Neuronal stem cell (in vitro differentiated cells): ENCODE data around the gene HELZ.

Experiments
- DNase-seq: peaks from one replicate; pipeline ENCODE4 v3.0.0-alpha.2; 2013; ENCODE audit warnings: low spot score
- H2AFZ ChIP-seq: one replicate; pipeline ENCODE4 v1.6.1; 2013; ENCODE audit warnings: mild to moderate bottlenecking, low read length, inconsistent platforms
- H2AK5ac ChIP-seq: 2 replicates; pipeline ENCODE4 v1.6.1; 2013; ENCODE audit warnings: low read depth, mild to moderate bottlenecking, inconsistent platforms, low read length, moderate library complexity, mixed read lengths
- H2BK120ac ChIP-seq: 2 replicates; pipeline ENCODE4 v1.6.1; 2013; ENCODE audit warnings: low read depth, mild to moderate bottlenecking, inconsistent platforms, low read length, moderate library complexity, mixed read lengths
- H2BK12ac ChIP-seq: one replicate; pipeline ENCODE4 v1.6.1; 2013; ENCODE audit warnings: low read length, inconsistent platforms
- H2BK15ac ChIP-seq: 2 replicates; pipeline ENCODE4 v1.6.1; 2013; ENCODE audit warnings: mild to moderate bottlenecking, low read length, inconsistent platforms, mixed read lengths
- H2BK5ac ChIP-seq: one replicate; pipeline ENCODE4 v1.6.1; 2013; ENCODE audit warnings: inconsistent platforms, mild to moderate bottlenecking, low read length, moderate library complexity
- H3K14ac ChIP-seq: one replicate; pipeline ENCODE4 v1.6.1; 2013; ENCODE audit warnings: low read length, inconsistent platforms
- H3K18ac ChIP-seq: 2 replicates; pipeline ENCODE4 v1.6.1; 2013; ENCODE audit warnings: low read length, inconsistent platforms
- H3K23ac ChIP-seq: 2 replicates; pipeline ENCODE4 v1.6.1; 2013; ENCODE audit warnings: low read depth, mild to moderate bottlenecking, mixed read lengths, low read length, inconsistent platforms; ENCODE audit not compliant: poor library complexity
- H3K27ac ChIP-seq: replicated peaks from 3 replicates; pipeline ENCODE4 v1.5.1; 2013; ENCODE audit warnings: low read length, inconsistent platforms
- H3K27me3 ChIP-seq, 3 experiments: 2 replicates each; pipeline ENCODE4 v1.6.1; 2013; ENCODE audit warnings: low read length in 3 of 3, mild to moderate bottlenecking in 2 of 3, inconsistent platforms in 1 of 3, low read depth in 1 of 3, mixed read lengths in 1 of 3, moderate library complexity in 1 of 3; ENCODE audit not compliant: control insufficient read depth in 3 of 3, insufficient read depth in 3 of 3
- H3K36me3 ChIP-seq, 2 donors: replicated peaks in 1 of 2; 2 replicates each; pipeline ENCODE4 v1.6.1; 2013; ENCODE audit warnings: low read length in 2 of 2; ENCODE audit not compliant: control insufficient read depth in 2 of 2, insufficient read depth in 2 of 2
- H3K4ac ChIP-seq: 2 replicates; pipeline ENCODE4 v1.6.1; 2013; ENCODE audit warnings: inconsistent platforms, mild to moderate bottlenecking, low read length, moderate library complexity
- H3K4me1 ChIP-seq, 2 donors: 1 replicate in 1 of 2; 2 replicates in 1 of 2; pipeline ENCODE4 v1.6.1; 2013; ENCODE audit warnings: low read length in 2 of 2, low read depth in 1 of 2; ENCODE audit not compliant: control insufficient read depth in 2 of 2, insufficient read depth in 1 of 2
- H3K4me2 ChIP-seq: one replicate; pipeline ENCODE4 v1.6.1; 2013; ENCODE audit warnings: mild to moderate bottlenecking, low read length, inconsistent platforms; ENCODE audit not compliant: insufficient read depth, poor library complexity, severe bottlenecking
- H3K4me3 ChIP-seq, 2 donors: 2 replicates each; pipeline ENCODE4 v1.5.1; 2013; ENCODE audit warnings: low read length in 2 of 2, mild to moderate bottlenecking in 2 of 2, inconsistent platforms in 1 of 2, moderate library complexity in 1 of 2
- H3K79me1 ChIP-seq: one replicate; pipeline ENCODE4 v1.6.1; 2013; ENCODE audit warnings: low read depth, mild to moderate bottlenecking, inconsistent platforms, low read length, moderate library complexity
- H3K9ac ChIP-seq: one replicate; pipeline ENCODE4 v1.6.1; 2013; ENCODE audit warnings: mild to moderate bottlenecking, low read depth, low read length, inconsistent platforms; ENCODE audit not compliant: poor library complexity
- H3K9me3 ChIP-seq, 2 donors: replicated peaks in 1 of 2; 2 replicates each; pipeline versions ENCODE3 to v1.6.1; 2013; ENCODE audit warnings: low read length in 2 of 2, mild to moderate bottlenecking in 2 of 2, inconsistent platforms in 1 of 2, low read depth in 1 of 2, mixed read lengths in 1 of 2, moderate library complexity in 1 of 2; ENCODE audit not compliant: control insufficient read depth in 2 of 2, insufficient read depth in 1 of 2
- H4K8ac ChIP-seq: one replicate; pipeline ENCODE4 v1.6.1; 2013; ENCODE audit warnings: low read depth, mild to moderate bottlenecking, inconsistent platforms, low read length, moderate library complexity
- H4K91ac ChIP-seq: one replicate; pipeline ENCODE4 v1.6.1; 2013; ENCODE audit warnings: low read length, low read depth, mild to moderate bottlenecking, inconsistent platforms; ENCODE audit not compliant: poor library complexity
- WGBS, 2 donors: extraction: QIAGEN DNeasy Blood & Tissue Kit; methylation state at CpG; one replicate each; pipeline ENCODE4 v1.1.7; 2013; ENCODE audit warnings: missing lambda C conversion rate in 2 of 2, mixed read lengths in 1 of 2; ENCODE audit not compliant: insufficient read length in 2 of 2, insufficient replicate concordance in 1 of 2; ENCODE audit errors: extremely low coverage in 2 of 2; 5-methylcytosine and 5-hydroxymethylcytosine counted together

Gene HELZ

DNA sequence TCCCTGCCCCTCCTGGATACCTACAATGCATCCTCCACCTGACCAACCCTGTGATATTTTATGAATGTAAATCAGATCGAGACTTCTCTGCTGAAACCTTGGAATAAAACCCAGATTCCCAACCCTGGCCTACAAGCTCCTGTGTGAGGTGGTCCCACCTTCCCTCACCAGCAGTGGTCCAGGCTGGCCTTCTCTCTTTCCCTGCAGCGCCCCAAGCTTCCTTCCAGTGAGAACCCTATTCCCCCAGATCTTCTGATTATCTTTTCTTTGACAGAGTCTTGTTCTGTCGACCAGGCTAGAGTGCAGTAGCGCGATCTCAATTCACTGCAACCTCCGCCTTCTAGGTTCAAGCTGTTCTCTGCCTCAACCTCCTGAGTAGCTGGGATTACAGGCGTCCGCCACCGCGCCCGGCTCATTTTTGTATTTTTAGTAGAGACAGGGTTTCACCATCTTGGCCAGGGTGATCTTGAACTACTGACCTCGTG is 2.5 kb upstream of the HELZ start:
- Histone ChIP-seq H4K91ac (no peak overlapping the region), H2AK5ac (no peak overlapping the region), H3K4me1 (peaks cover 5 to 9% of the 10 kb centered on the region in 2 donors), H4K8ac (no peak overlapping the region), H2BK5ac (no peak overlapping the region), H3K14ac (no peak overlapping the region), H3K4ac (no peak overlapping the region), H2BK15ac (no peak overlapping the region), H3K4me2 (no peak overlapping the region), H2BK120ac (no peak overlapping the region), H3K9me3 (no peaks in the 10 kb centered on the region), H3K9ac (no peak overlapping the region), H3K27me3 (no peaks in the 10 kb centered on the region), H3K18ac (no peak overlapping the region), H2AFZ (no peak overlapping the region), H3K23ac (no peak overlapping the region), H3K79me1 (peaks cover 5% of the 10 kb centered on the region), H3K36me3 (no peaks in the 10 kb centered on the region), H3K4me3 (no peak overlapping the region), H3K27ac (no peak overlapping the region), H2BK12ac (no peak overlapping the region)
- DNase-seq = no peak
- no CpG with 5 or more reads among the region's 12 CpGs for WGBS, 2 donors

- no peak for DNase-seq
Observed at GRCh38 chr17:67246653-67247415, 1.8 kb upstream of the HELZ start.

GRCh38 chr17:67246403-67246652 is 1.3 kb upstream of the HELZ start:
- Histone ChIP-seq H3K27me3 (no peaks in the 10 kb centered on the region), H4K8ac (no peak overlapping the region), H3K4me3 (peak overlapping the region; percentile 90 to 99), H3K4ac (no peak overlapping the region), H2AFZ (peak overlapping the region; percentile 99), H4K91ac (no peak overlapping the region), H3K4me1 (peaks cover 5 to 9% of the 10 kb centered on the region in 2 donors), H3K36me3 (peaks cover 0 to 7% of the 10 kb centered on the region in 2 donors), H3K4me2 (peak overlapping the region; percentile 77), H2BK15ac (no peak overlapping the region), H2BK12ac (no peak overlapping the region), H3K9me3 (no peaks in the 10 kb centered on the region), H3K27ac (no peak overlapping the region), H2BK5ac (no peak overlapping the region), H3K18ac (no peak overlapping the region), H3K9ac (peak overlapping the region; percentile 0), H2BK120ac (no peak overlapping the region), H3K23ac (no peak overlapping the region), H3K14ac (no peak overlapping the region), H2AK5ac (no peak overlapping the region), H3K79me1 (peaks cover 5% of the 10 kb centered on the region)
- peak; percentile 18 for DNase-seq
- no CpG with 5 or more reads among the region's 8 CpGs for WGBS, 2 donors

More at GRCh38 chr17:67246653-67247415, 1.8 kb upstream of the HELZ start:
- no peak overlapping the region for H4K8ac ChIP-seq
- peak overlapping the region; percentile 0 for H3K9ac ChIP-seq
- no peak overlapping the region for H3K14ac ChIP-seq
- no peak overlapping the region for H2BK5ac ChIP-seq
- no peak overlapping the region for H2BK15ac ChIP-seq
- no peaks in the 10 kb centered on the region for H3K27me3 ChIP-seq
- peaks cover 5% of the 10 kb centered on the region for H3K79me1 ChIP-seq
- H2BK120ac ChIP-seq = no peak overlapping the region
- H2AK5ac ChIP-seq = no peak overlapping the region
- no peak overlapping the region for H2BK12ac ChIP-seq
- H4K91ac ChIP-seq = no peak overlapping the region
- H2AFZ ChIP-seq = peak overlapping the region; percentile 99
- no peak overlapping the region for H3K4ac ChIP-seq
- H3K9me3 ChIP-seq = no peaks in the 10 kb centered on the region
- no CpG with 5 or more reads among the region's 17 CpGs for WGBS, 2 donors
- H3K27ac ChIP-seq = no peak overlapping the region
- peaks cover 5 to 9% of the 10 kb centered on the region in 2 donors for H3K4me1 ChIP-seq
- peak overlapping the region; percentile 77 for H3K4me2 ChIP-seq
- peaks cover 0 to 2% of the 10 kb centered on the region in 2 donors for H3K36me3 ChIP-seq
- no peak overlapping the region for H3K23ac ChIP-seq
- peak overlapping the region; percentile 21 for H3K18ac ChIP-seq
- peak overlapping the region; percentile 90 to 99 for H3K4me3 ChIP-seq

DNA sequence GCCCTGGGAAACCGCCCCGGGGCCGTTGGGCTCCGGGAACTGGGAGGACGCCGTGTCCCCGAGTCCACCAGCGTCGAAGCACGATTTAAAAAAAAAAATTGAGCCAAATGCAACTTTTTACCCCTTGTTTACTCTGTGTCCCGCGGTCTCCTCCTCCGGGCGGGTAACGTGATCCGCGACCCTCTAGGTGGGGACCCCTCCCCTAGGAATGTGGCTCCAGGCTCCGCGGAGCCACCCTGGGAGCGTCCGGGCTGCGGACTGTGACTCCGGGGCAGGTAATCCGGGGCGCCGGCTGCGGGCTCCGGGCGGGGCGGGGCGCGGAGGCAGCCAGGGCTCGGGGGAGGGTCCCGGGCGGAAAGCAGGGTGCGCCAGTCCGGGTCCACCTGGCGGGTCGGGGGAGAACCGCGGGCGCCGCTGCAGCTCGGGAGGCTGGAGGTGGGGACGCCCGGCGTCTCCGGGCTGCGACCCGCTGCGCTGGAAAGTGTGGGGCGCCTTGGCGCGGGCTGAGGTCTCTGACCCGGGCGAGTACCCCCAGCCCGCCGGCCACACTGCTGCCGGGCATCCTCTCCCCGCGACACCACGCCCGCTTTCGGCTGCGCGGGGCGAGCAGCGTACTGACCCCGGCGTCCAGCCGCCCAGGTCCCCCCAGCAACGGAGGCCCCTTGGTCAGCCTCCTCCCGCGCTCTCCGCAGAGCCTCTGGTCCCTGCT is 852 bp upstream of the HELZ start:
- H3K9me3 ChIP-seq = no peaks in the 10 kb centered on the region
- no CpG with 5 or more reads among the region's 75 CpGs for WGBS, 2 donors
- H2AK5ac ChIP-seq = peak overlapping the region; percentile 88
- H4K8ac ChIP-seq = no peak overlapping the region
- H4K91ac ChIP-seq = no peak overlapping the region
- H3K9ac ChIP-seq = peak overlapping the region; percentile 74
- peak overlapping the region; percentile 90 to 99 for H3K4me3 ChIP-seq
- H2BK15ac ChIP-seq = peak overlapping the region; percentile 67
- peak overlapping the region; percentile 4 for H3K14ac ChIP-seq
- H3K4me2 ChIP-seq = peak overlapping the region; percentile 77
- H2AFZ ChIP-seq = peak overlapping the region; percentile 99
- H3K18ac ChIP-seq = peak overlapping the region; percentile 99
- peaks cover 0 to 11% of the 10 kb centered on the region in 2 donors for H3K36me3 ChIP-seq
- peaks cover 5% of the 10 kb centered on the region for H3K79me1 ChIP-seq
- peaks cover 5 to 9% of the 10 kb centered on the region in 2 donors for H3K4me1 ChIP-seq
- no peak overlapping the region for H2BK12ac ChIP-seq
- H3K4ac ChIP-seq = peak overlapping the region; percentile 93
- DNase-seq = peak; percentile 77
- peak overlapping the region; percentile 89 for H3K23ac ChIP-seq
- no peaks in the 10 kb centered on the region for H3K27me3 ChIP-seq
- peak overlapping the region; percentile 87 for H2BK120ac ChIP-seq
- H2BK5ac ChIP-seq = peak overlapping the region; percentile 99
- peak overlapping the region; percentile 84 for H3K27ac ChIP-seq
